GM18526 (cell line): Measurements from ENCODE around the gene HK1.

ENCODE experiments used
- POLR2A ChIP-seq: IDR thresholded peaks from 3 replicates; pipeline ENCODE4 v1.6.1; 2011; ENCODE audit not compliant: insufficient read length; ENCODE audit errors: extremely low read depth

HK1 gene

DNA sequence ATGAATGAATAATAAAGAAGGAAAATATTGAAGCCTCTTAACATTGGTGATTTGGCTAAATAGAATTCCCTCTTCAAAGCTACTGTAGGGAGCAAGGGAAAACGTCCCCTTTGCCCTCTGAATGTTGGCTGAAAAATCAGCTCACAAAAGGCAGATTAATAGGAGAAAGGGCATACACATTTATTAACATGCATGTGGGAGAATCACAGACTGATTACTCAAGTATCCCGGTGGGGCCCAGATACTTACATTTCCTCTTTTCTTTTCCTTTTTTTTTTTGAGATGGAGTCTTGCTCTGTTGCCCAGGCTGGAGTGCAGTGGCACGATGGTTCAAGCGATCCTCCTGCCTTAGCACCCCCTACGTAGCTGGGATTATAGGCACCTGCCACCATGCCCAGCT is 68.5 kb downstream of the HK1 start:
- TF ChIP-seq POLR2A, result no peak

DNA sequence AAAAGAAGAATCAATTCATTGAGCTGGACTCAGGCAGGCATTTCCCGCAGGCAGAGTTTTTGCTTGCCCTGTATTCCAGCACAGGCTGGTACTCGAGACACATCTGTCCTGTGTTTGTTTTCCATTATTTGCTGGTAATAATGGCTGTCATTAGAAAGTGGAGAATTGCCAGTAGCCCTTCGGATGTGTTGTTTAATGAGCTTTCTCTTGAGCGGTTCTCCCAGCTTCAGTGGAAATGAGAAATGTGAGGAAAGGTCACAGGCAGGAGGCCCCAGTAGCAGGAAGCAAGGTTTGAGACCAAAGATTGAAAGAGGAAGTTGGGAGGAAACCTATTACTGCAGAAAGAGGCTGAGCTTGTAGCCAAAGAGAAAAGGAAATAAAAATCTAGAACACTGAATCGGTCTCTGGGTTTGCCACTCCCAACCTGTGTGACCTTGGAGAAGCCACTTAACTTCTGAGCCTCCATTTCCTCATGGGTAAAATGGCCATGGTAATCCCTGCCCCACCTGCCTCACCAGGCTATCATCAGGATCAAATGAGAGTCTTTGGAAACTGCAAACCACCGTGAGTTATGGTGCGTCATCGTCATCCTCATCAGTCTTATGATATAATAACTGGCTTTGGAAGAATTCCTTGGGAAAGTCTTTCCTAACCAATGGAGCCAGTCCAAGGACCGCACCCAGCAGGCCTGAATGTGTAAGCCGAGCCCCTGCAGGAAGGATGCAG is 70.7 kb downstream of the HK1 start:
- no peak for TF ChIP-seq POLR2A

DNA sequence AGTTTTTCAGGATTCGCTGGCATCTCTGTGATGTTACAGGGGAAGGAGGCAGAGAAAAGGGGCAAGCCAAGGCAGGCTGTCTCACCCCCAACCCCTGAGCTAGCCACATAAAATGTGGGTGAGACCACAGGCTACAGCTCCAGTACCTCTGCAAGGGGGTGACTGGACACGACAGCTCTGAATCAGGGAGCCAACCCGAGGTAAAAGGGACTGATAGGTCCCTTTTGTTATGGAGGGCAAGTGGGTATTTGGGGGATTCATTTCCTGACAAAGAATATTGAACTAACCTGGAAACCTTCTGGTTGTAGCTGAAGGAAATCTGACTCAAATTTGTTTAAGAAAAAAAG is 71.2 kb downstream of the HK1 start:
- TF ChIP-seq POLR2A, result no peak

DNA sequence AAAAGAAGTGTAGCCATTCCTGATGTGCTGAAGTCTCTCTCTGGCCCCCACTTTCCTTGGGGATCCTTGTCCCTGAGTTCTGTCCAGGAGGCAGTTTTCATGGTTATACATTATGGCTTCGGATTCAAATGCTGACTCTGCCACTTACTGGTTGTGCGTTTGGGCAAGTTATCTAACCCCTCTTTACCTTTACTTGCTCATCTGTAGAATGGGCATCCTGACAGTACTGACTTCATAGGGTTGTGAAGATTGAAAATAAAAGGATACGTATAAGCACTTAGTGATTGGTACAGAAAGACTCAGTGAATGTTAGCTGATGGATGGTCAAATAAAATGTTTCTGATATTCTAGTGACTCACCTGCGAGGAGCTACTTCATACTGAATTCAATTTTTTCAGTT is 73.3 kb downstream of the HK1 start:
- no peak for TF ChIP-seq POLR2A

DNA sequence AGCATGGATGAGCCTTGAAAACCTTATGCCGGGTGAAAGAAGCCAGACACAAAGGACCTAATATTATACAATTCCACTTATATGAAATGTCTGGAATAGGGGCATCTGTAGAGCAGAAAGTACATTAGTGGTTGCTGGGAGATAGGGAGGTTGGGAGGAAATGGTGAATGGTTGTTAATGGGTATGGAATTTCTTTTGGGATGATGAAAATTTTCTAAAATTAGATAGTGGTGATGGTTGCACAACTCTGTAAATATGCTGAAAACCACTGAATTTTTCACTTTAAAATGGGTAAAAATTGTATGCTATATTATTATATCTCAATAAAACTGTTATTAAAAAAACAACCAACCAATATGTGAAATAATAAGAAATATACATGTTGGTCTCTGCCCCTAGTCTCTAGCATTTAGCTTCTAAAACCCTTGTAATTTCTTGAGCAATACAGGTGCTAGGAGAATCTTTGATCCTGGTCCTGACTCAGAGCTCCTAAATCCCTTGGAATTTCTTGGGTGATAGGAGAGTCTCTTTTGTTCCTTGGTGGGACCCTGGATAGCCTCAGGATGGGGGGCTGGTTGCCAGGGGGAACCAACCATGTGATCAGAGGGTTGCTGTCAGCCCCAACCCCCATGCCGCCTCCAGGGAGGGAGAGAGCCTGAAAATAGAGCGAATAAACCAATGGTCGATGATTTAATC is 74.4 kb downstream of the HK1 start:
- TF ChIP-seq POLR2A, result no peak

DNA sequence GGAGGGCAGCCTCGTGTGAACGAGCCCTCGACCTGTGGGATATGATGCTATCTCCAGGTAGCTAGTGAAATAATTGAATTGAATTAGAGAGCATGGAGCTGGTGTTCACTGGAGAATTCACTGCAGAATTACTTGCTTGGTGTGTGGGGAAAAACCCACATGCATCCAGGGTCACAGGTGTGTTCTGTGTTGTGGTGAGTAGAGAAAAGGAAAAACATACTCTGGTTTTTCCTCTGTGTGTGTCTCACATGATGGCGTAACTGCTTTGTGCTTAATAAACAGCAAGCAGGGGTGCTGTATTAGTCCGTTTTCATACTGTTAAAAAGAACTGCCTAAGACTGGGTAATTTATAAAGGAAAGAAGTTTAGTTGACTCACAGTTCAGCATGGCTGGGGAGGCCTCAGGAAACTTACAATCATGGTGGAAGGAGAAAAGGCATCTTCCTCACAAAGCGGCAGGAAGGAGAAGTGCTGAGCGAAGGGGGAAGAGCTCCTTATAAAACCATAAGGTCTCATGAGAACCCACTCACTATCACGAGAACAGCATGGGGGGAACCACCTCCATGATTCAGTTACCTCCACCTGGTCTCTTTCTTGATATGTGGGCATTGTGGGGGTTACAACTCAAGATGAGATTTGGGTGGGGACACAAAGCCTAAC is 75.8 kb downstream of the HK1 start:
- TF ChIP-seq POLR2A, result no peak

DNA sequence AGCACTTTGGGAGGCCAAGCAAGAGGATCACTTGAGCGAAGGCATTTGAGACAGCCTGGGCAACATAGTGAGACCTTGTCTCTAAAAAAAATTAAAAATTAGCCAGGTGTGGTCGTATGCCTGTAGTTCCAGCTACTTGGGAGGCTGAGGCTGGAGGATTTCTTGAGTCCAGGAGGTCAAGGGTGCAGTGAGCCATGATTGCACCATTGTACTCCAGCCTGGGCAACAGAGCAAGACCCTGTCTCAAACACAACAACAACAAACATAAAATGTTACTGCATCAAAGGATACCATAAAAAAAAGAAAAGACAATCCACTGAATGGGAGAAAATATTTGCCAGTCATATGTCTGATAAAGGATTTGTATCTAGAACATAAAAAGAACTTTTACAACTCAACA is 77.9 kb downstream of the HK1 start:
- no peak for TF ChIP-seq POLR2A

DNA sequence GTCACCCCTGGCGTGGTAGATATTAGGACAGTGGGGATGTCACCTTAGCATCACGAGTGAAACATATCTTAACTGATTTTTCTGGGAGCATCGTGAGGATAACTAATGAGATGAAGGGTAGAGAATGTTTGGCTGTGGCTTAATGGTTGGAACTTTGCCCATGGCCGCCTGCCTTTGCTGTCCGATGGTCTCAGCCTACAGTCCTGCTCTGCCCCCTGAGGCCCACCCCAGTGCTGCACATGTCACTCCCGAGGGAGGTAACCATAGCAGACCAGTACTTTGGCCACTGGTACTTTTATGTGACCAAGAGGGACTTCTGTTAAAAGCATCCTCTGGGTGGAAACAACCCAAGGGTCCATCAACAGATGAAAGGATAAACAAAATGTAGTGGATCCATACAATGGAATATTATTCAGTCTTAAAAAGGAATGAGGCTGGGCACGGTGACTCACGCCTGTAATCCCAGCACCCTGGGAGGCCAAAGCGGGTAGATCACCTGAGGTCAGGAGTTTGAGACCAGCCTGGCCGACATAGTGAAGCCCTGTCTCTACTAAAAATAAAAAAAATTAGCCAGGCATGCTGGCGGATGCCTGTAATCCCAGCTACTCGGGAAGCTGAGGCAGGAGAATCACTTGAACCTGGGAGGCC is 80.0 kb downstream of the HK1 start:
- TF ChIP-seq POLR2A, result no peak

DNA sequence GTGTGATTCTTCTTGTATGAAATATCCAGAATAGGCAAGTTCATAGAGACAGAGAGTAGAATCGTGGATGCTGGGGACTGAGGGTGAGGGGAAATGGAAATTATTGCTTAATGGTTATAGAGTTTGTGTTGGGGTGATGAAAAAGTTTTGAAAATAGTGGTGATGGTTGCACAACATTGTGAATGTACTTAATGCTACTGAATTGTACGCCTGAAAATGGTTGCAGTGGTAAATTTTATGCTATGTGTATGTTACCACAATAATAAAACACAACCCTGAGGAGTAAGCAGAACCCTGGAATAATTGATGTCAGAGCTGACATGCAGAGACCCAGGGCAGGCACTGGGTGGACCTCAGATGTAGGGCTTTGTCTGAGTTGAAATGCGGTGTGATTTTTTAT is 80.9 kb downstream of the HK1 start:
- TF ChIP-seq POLR2A, result no peak

DNA sequence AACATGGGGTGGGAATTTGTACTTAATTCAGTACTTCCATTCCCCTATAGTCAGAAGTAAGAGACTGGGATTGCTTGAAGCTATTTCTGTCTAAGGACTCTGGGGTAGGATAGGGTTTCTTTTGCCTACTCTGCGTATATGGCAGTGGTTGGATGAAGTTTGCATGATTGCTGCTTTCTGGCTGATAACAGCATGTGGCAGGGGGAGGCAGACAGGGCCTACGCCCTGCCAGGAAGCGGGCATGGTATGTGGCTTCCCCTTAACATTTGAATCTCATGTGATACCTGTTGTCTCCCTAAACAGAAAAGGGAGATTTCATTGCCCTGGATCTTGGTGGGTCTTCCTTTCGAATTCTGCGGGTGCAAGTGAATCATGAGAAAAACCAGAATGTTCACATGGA is 81.3 kb downstream of the HK1 start:
- no peak for TF ChIP-seq POLR2A

DNA sequence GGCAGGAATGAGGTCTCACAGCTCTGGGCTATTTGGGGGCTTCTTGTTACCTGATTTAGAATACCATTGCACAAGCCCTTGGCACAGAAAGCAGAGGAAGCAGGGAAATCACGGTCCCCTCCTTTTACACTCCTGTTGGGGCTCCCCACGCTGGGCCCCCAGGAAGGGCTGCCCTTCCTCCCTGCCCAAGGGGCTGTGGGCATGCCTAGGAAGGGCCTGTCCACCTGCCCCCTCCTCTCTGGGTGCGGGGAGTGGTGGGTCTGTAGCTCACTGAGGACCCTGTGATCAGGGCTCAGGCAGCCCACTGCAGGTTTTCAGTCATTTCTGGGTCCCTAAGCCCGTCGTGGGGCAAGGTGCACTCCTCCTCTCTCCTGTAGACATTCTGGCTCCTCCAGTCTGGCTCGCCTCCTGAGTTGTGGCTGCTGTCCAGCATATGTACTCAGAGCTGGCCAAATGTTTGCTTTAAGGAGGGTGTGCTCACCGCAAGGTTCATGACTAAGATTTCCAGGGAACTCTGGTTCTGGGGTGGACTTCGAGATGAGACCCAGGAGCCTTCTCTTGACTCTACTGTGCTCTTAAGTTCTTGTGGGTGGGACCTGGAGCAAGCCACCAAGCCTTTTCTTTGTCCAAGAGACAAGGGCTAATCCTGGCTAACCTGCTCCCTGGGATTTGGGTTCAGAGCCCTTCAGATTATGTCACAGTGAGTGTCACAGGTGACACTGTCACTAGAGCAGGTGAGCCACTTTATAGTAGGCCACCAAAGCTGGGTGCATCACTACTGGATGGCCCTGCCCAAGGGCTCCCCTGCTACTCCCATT is 82.4 kb downstream of the HK1 start:
- no peak for TF ChIP-seq POLR2A

DNA sequence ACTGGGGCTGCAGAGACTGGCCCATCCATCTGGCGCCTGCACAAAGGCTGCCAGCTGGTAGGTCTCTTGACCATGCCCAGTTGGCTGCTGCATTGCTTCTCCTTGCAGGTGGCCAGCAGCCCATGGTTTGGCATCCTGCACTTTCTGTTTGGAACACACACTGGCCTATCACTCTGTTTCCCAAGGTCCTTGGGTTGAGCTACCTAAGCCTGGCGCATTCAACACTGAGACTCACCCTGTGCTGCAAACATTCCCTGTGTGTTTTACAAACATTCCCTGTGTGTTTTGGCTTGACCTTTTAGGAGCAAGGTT is 83.0 kb downstream of the HK1 start:
- no peak for TF ChIP-seq POLR2A

DNA sequence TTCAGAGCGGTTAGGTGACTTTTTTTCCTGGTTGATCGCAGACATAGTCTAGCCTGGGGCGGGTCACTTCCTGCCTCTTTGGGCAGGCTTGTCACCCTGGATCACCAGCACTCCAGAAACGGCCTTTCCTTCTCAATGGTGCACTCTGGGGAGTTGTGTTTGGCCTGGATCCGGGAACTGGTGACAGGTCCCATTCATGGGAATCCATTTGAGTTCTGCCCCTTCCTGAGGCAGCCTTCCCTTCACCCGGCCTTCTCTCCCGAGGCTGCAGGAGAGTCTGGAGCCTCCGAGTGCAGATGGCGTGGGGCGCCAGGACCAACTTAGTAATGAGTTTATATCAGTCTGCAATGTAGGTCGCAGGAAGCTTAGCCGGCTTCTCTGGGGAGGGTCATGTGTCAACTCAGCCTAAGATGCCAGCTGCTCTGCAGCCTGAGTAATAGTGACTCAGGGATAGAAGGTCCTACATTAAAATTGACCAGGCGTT is 84.2 kb downstream of the HK1 start:
- TF ChIP-seq POLR2A, result no peak

DNA sequence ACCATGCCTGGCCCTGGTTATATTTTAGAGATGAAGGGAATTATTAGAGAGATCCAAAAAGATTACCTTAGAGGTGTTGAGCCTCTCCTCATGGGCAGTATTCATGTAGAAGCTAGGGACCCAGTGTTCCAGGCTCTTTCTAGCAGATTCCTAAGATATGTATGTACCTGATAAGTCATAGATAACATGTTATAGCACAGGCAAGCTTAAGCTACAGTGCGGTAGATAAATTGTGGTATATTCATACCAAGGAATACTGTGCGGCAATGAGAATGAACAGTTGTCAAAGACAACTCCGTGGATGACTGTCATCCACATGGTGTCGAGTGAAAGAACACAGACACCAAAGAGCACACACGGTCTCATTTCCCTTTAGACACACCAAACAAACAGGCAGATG is 85.4 kb downstream of the HK1 start:
- TF ChIP-seq POLR2A, result no peak
